Transverse colon (tissue), 4 donors: ENCODE results near the gene OGG1. TPM values are rescaled to one million over a fixed set of nuclear protein-coding genes. Genes with fewer than 3 reads are reported as not detected.

ENCODE experiments used
- DNase-seq: peaks from one replicate; pipeline ENCODE4 v3.0.0-alpha.2; 2019
- H3K27ac ChIP-seq, 4 donors: fragments of 200-600 bp; sonication (generic); 2 replicates each; pipeline ENCODE4 v1.5.1; 2016 to 2018; ENCODE audit warnings: inconsistent platforms in 4 of 4
- H3K27me3 ChIP-seq: fragments of 200-600 bp; sonication (generic); 2 replicates; pipeline ENCODE4 v1.5.1; 2017; ENCODE audit warnings: inconsistent platforms
- H3K36me3 ChIP-seq, 4 donors: fragments of 200-600 bp; sonication (generic); 2 replicates each; pipeline ENCODE4 v1.5.1; 2017 to 2019; ENCODE audit warnings: inconsistent platforms in 4 of 4
- H3K4me1 ChIP-seq, 4 donors: fragments of 200-600 bp; sonication (generic); 2 replicates each; pipeline ENCODE4 v1.5.1; 2017 to 2020; ENCODE audit warnings: inconsistent platforms in 4 of 4
- H3K4me3 ChIP-seq, 4 donors: fragments of 200-600 bp; sonication (generic); 1 replicate in 1 of 4; 2 replicates in 3 of 4; pipeline versions ENCODE4 v1.5.1 to v1.6.1; 2017 to 2019; ENCODE audit warnings: inconsistent platforms in 4 of 4
- H3K9me3 ChIP-seq, 2 donors: fragments of 200-600 bp; sonication (generic); 2 replicates each; pipeline ENCODE4 v1.5.1; 2017 to 2019; ENCODE audit warnings: inconsistent platforms in 2 of 2
- EP300 ChIP-seq: sonication (generic); formaldehyde crosslinking; IDR thresholded peaks from one replicate; pipeline ENCODE4 v1.6.1; 2017; ENCODE audit warnings: antibody characterized with exemption, low read depth
- POLR2A ChIP-seq: fragments of 450-650 bp; IDR thresholded peaks from one replicate; pipeline ENCODE4 v1.6.1; 2016; ENCODE audit warnings: antibody characterized with exemption, mild to moderate bottlenecking, moderate library complexity
- POLR2AphosphoS5 ChIP-seq, 3 donors: sonication (generic); formaldehyde crosslinking; IDR thresholded peaks; one replicate each; pipeline ENCODE4 v1.6.1; 2016; ENCODE audit warnings: antibody characterized with exemption in 3 of 3
- WGBS, 2 donors: methylation state at CpG; one replicate each; pipeline ENCODE4 v1.1.5; 2018; ENCODE audit warnings: low coverage in 1 of 2; 5-methylcytosine and 5-hydroxymethylcytosine counted together
- in situ Hi-C, 4 donors: fragments of 200-750 bp; cut with MboI; loops; one replicate each; pipeline versions ENCODE4 v1.15.0 to v1.15.1; 2017; ENCODE audit warnings: low sequenced_read_pairs in 3 of 4, low pct_ligation_motif_present in 1 of 4, low pct_unique_long_range_greater_than_20kb in 1 of 4
- intact Hi-C: fragments of 100-400 bp; cut with DNase I; formaldehyde crosslinking; loops from one replicate; pipeline ENCODE4 v1.15.1; 2023; ENCODE audit warnings: low total_unique reads
- total RNA-seq, 4 donors: library from RNA; depleted of rRNA; stranded (reverse); fragments of >200 nt; gene quantifications; one replicate each; pipeline ENCODE4 v1.1.0, GENCODE V29; 2016
- TF ChIP-seq, protein P1 (sequence below), 5 experiments: fragments of 200-600 bp in 3 of 5; fragments of 450-650 bp in 2 of 5; sonication (generic) in 3 of 5; IDR thresholded peaks; 1 replicate in 2 of 5; 2 replicates in 3 of 5; pipeline ENCODE4 v1.5.1; 2016 to 2017; ENCODE audit warnings: antibody characterized with exemption in 5 of 5, inconsistent platforms in 3 of 5, mild to moderate bottlenecking in 2 of 5, moderate library complexity in 1 of 5

The OGG1 gene
- total RNA-seq, 4 donors from 2014 or later: 27.8 to 69.5 (median 39.7) TPM

DNA sequence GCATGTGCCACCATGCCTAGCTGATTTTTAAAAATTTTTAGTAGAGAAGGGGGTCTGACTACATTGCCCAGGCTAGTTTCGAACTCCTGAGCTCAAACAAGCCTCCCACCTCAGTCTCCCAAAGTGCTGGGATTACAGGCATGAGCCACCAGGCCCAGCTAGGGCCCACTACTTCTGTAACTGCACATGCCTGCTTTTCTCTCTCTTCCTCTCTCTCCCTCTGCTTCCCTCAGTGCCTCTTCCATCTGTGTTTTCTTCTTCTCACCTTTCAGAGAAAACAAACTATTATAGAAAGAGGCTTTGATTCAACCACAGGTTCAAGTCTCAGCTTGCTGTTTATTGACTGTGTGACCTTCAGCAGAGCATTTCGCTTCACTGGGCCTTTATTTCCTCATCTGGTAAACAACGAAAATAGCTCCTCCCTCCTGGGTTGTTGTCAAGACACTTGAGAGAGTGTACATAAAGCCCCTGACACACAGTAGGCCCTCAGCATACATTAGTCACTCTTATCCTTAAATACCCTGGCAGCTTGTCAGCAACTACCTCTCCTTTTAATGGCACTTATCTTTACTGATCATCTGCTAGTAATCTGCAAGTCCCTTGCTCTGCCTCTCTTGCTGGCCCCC lies 32.3 kb downstream of the OGG1 start:
- H3K4me1 ChIP-seq: peaks cover 0 to 23% (median 9%) of the 10 kb centered on the region in 4 donors
- no peaks in the 10 kb centered on the region for H3K27me3 ChIP-seq
- peaks cover 0 to 48% (median 20%) of the 10 kb centered on the region in 4 donors for H3K36me3 ChIP-seq
- intact Hi-C loops: no loop called here
- no peak for DNase-seq
- no peaks in the 10 kb centered on the region for H3K9me3 ChIP-seq
- 65 to 71% methylated on average over 3 of the region's 3 CpGs for WGBS, 2 donors
- H3K4me3 ChIP-seq: no peak overlapping the region
- in situ Hi-C loops: no loop called here
- no peak overlapping the region for H3K27ac ChIP-seq
- no peak for TF ChIP-seq POLR2A
- TF ChIP-seq POLR2AphosphoS5 (IDR thresholded peaks at IDR 0.05): no peak
- TF ChIP-seq, protein P1, sequence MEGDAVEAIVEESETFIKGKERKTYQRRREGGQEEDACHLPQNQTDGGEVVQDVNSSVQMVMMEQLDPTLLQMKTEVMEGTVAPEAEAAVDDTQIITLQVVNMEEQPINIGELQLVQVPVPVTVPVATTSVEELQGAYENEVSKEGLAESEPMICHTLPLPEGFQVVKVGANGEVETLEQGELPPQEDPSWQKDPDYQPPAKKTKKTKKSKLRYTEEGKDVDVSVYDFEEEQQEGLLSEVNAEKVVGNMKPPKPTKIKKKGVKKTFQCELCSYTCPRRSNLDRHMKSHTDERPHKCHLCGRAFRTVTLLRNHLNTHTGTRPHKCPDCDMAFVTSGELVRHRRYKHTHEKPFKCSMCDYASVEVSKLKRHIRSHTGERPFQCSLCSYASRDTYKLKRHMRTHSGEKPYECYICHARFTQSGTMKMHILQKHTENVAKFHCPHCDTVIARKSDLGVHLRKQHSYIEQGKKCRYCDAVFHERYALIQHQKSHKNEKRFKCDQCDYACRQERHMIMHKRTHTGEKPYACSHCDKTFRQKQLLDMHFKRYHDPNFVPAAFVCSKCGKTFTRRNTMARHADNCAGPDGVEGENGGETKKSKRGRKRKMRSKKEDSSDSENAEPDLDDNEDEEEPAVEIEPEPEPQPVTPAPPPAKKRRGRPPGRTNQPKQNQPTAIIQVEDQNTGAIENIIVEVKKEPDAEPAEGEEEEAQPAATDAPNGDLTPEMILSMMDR (IDR thresholded peaks at IDR 0.05): no peak
- no peak for TF ChIP-seq EP300

DNA sequence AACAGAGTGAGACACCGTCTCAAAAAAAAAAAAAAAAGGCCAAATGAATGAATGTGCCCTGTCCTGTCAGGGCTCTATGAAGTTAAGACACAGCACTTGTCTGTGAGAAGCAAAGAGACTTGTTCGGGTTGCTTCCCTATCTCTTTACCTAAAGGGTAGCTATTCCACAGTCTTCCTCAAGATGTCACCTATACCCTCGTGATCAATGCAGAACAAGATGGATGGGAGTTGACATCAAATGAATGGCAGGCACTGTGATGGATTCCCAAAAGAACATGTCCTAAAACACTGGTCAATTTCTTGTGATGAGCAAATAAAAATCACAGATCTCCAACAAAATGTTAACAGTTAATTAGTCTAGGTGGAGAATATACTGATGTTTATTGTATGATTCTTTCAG lies 33.0 kb downstream of the OGG1 start:
- Histone ChIP-seq H3K36me3 (peaks cover 0 to 54% (median 24%) of the 10 kb centered on the region in 4 donors), H3K4me3 (no peak overlapping the region), H3K27me3 (no peaks in the 10 kb centered on the region), H3K4me1 (peaks cover 0 to 23% (median 9%) of the 10 kb centered on the region in 4 donors), H3K9me3 (no peaks in the 10 kb centered on the region), H3K27ac (no peak overlapping the region)
- DNase-seq: no peak
- intact Hi-C loops: no loop called here
- in situ Hi-C loops: no loop called here
- WGBS, 2 donors: 29 to 44% methylated on average over 2 to 3 of the region's 3 CpGs
- TF ChIP-seq POLR2AphosphoS5 (IDR thresholded peaks at IDR 0.05): no peak
- TF ChIP-seq, protein P1 (IDR thresholded peaks at IDR 0.05): no peak

DNA sequence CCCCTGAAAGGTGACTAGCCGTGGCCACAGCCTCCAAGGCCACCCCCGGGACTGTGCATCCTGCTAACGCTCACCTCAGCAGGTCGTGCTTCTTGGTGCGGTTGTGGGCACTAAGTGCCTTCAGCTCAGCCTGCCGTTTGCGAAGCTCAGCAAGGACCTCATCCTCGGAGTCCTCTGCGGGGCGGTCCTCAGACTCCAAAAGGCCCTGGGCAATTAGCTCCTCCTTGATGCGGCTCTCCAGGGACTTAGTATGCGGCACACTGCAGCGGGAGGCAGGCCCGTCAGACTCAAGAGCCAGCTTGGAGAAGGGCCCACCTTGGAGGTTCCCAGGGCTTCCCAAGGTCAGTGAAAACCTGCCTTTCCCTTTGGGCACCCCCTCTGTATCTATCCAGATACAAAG lies 34.2 kb downstream of the OGG1 start:
- DNase-seq: no peak
- no peak for TF ChIP-seq POLR2A
- TF ChIP-seq POLR2AphosphoS5 (IDR thresholded peaks at IDR 0.05): no peak
- no peak for TF ChIP-seq EP300
- TF ChIP-seq, protein P1 (IDR thresholded peaks at IDR 0.05): no peak
- Histone ChIP-seq H3K27ac (no peak overlapping the region), H3K9me3 (no peaks in the 10 kb centered on the region), H3K27me3 (no peaks in the 10 kb centered on the region), H3K4me1 (peaks cover 0 to 14% (median 5%) of the 10 kb centered on the region in 4 donors), H3K4me3 (no peak overlapping the region), H3K36me3 (peaks cover 0 to 57% (median 27%) of the 10 kb centered on the region in 4 donors)
- in situ Hi-C loops (no loop called here), intact Hi-C loops (no loop called here)
- WGBS, 2 donors: 93% methylated on average over 13 of the region's 14 CpGs; no CpG with 5 or more reads in 1 of the 2 donors

DNA sequence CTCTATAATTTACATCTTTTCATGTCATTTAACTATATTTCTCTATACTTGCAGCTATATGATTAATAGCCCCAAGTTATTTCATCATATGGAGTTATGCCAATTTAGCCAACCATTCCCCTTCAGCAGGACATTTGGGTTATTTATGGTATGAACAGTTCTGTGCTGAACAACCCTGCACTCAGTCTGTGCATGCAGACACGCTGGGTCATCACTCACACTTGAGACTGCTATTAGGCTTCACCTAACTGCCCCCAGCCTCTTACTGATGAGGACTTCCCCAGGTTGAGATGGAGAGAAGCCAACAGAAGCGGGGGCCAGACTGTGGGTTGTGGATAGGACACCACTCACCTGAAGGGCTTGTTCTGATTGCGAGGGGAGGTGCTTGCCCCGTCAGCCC lies 35.2 kb downstream of the OGG1 start:
- TF ChIP-seq EP300 (no peak), POLR2A (no peak), POLR2AphosphoS5 (IDR thresholded peaks at IDR 0.05) (no peak)
- TF ChIP-seq, protein P1 (IDR thresholded peaks at IDR 0.05): no peak
- intact Hi-C loops: no loop called here

More for the DNA sequence above, 35.2 kb downstream of the OGG1 start:
- no peaks in the 10 kb centered on the region for H3K27me3 ChIP-seq
- H3K4me1 ChIP-seq: peaks cover 0 to 4% (median 0%) of the 10 kb centered on the region in 4 donors
- H3K27ac ChIP-seq: no peak overlapping the region
- H3K4me3 ChIP-seq: no peak overlapping the region
- in situ Hi-C loops: no loop called here
- no peaks in the 10 kb centered on the region for H3K9me3 ChIP-seq
- DNase-seq: no peak
- 92% methylated on average over 4 of the region's 4 CpGs; no CpG with 5 or more reads in 1 of the 2 donors for WGBS, 2 donors
- peaks cover 0 to 66% (median 30%) of the 10 kb centered on the region in 4 donors for H3K36me3 ChIP-seq
